WTC11 (cell line): ENCODE results near the gene CACNA2D4. TPM values are rescaled to one million over a fixed set of nuclear protein-coding genes. Genes with fewer than 3 reads are reported as not detected.

Source experiments
- ATAC-seq: fragments of 200-7000 bp; cut with Tn5 transposase; 2 replicates; pipeline ENCODE4 v1.10.0; 2021; ENCODE audit warnings: mild to moderate bottlenecking, moderate library complexity
- CTCF ChIA-PET: fragments of 300-600 bp; sonication (Branson Sonifier 250); formaldehyde crosslinking; loops from one replicate; lab custom pipeline; 2021; ENCODE audit warnings: antibody characterized with exemption; lab: Charles Lee
- POLR2A ChIA-PET: fragments of 350-600 bp; sonication (Branson Sonifier 250); formaldehyde crosslinking; loops from one replicate; lab custom pipeline; 2021; ENCODE audit warnings: antibody characterized with exemption; lab: Charles Lee
- DNase-seq: peaks from one replicate; pipeline ENCODE4 v3.0.0; 2021; ENCODE audit warnings: low spot score
- H3K27ac Mint-ChIP-seq: 2 replicates; pipeline ENCODE4 v1.8.0; 2021; ENCODE audit warnings: mixed read lengths
- H3K27me3 Mint-ChIP-seq: 2 replicates; pipeline ENCODE4 v1.8.0; 2021; ENCODE audit warnings: low read depth, mild to moderate bottlenecking, moderate library complexity, mixed read lengths
- H3K36me3 Mint-ChIP-seq: 2 replicates; pipeline ENCODE4 v1.8.0; 2021; ENCODE audit warnings: mixed read lengths
- H3K4me1 Mint-ChIP-seq: 2 replicates; pipeline ENCODE4 v1.8.0; 2022; ENCODE audit warnings: mixed read lengths
- H3K4me3 Mint-ChIP-seq: 2 replicates; pipeline ENCODE4 v1.8.0; 2021; ENCODE audit warnings: mild to moderate bottlenecking, moderate library complexity, mixed read lengths
- H3K9me3 Mint-ChIP-seq: 2 replicates; pipeline ENCODE4 v1.8.0; 2021; ENCODE audit warnings: mixed read lengths
- AR ChIP-seq: fragments of 250-450 bp; sonication (Bioruptor Pico); IDR thresholded peaks from 2 replicates; pipeline ENCODE4 v1.9.0; 2021; ENCODE audit warnings: mild to moderate bottlenecking
- ARID4B ChIP-seq: sonication (generic); formaldehyde crosslinking; IDR thresholded peaks from 2 replicates; pipeline ENCODE4 v1.8.0; 2023; ENCODE audit warnings: missing genetic modification reagents, mild to moderate bottlenecking, borderline replicate concordance
- CTCF ChIP-seq: fragments of 200-600 bp; IDR thresholded peaks from 2 replicates; pipeline ENCODE4 v1.8.0; 2022; ENCODE audit warnings: antibody characterized with exemption
- E2F4 ChIP-seq: sonication (generic); formaldehyde crosslinking; IDR thresholded peaks from 2 replicates; pipeline ENCODE4 v1.8.1; 2022; ENCODE audit warnings: low read depth, mild to moderate bottlenecking, moderate library complexity, missing genetic modification reagents, borderline replicate concordance
- ESRRA ChIP-seq: sonication (generic); formaldehyde crosslinking; IDR thresholded peaks from 2 replicates; pipeline ENCODE4 v1.8.1; 2022; ENCODE audit warnings: mild to moderate bottlenecking, missing genetic modification reagents, borderline replicate concordance
- HMGA2 ChIP-seq: fragments of 250-450 bp; sonication (Bioruptor Pico); IDR thresholded peaks from 2 replicates; pipeline ENCODE4 v1.4.0; 2021; ENCODE audit warnings: mild to moderate bottlenecking, moderate library complexity
- NFATC4 ChIP-seq: fragments of 250-450 bp; sonication (Bioruptor Pico); IDR thresholded peaks from 2 replicates; pipeline ENCODE4 v1.9.0; 2021; ENCODE audit warnings: mild to moderate bottlenecking
- NR1H2 ChIP-seq: sonication (generic); formaldehyde crosslinking; IDR thresholded peaks from 2 replicates; pipeline ENCODE4 v1.9.0; 2021; ENCODE audit warnings: mild to moderate bottlenecking, moderate library complexity, missing genetic modification reagents
- PRDM15 ChIP-seq: sonication (generic); formaldehyde crosslinking; IDR thresholded peaks from 2 replicates; pipeline ENCODE4 v1.8.0; 2022; ENCODE audit warnings: missing genetic modification reagents
- PRRX2 ChIP-seq: fragments of 250-450 bp; sonication (Bioruptor Pico); IDR thresholded peaks from 2 replicates; pipeline ENCODE4 v1.8.0; 2021; ENCODE audit warnings: mild to moderate bottlenecking
- RELA ChIP-seq: sonication (generic); formaldehyde crosslinking; IDR thresholded peaks from 2 replicates; pipeline ENCODE4 v1.8.1; 2022; ENCODE audit warnings: missing genetic modification reagents, mild to moderate bottlenecking, borderline replicate concordance
- SP1 ChIP-seq: sonication (generic); formaldehyde crosslinking; conservative IDR thresholded peaks from 2 replicates; pipeline ENCODE4 v1.8.1; 2022; ENCODE audit warnings: missing genetic modification reagents
- USF2 ChIP-seq: sonication (generic); formaldehyde crosslinking; IDR thresholded peaks from 2 replicates; pipeline ENCODE4 v1.8.1; 2023; ENCODE audit warnings: mild to moderate bottlenecking, missing genetic modification reagents, moderate library complexity
- ZBTB21 ChIP-seq: sonication (generic); formaldehyde crosslinking; IDR thresholded peaks from 2 replicates; pipeline ENCODE4 v1.8.1; 2023; ENCODE audit warnings: mild to moderate bottlenecking, missing genetic modification reagents, borderline replicate concordance
- ZNF121 ChIP-seq: sonication (generic); formaldehyde crosslinking; IDR thresholded peaks from 2 replicates; pipeline ENCODE4 v1.8.0; 2023; ENCODE audit warnings: missing genetic modification reagents
- ZNF416 ChIP-seq: fragments of 250-450 bp; sonication (Bioruptor Pico); IDR thresholded peaks from 2 replicates; pipeline ENCODE4 v1.9.0; 2021; ENCODE audit warnings: mild to moderate bottlenecking, inconsistent platforms
- ZNF671 ChIP-seq: fragments of 250-450 bp; sonication (Bioruptor Pico); IDR thresholded peaks from 2 replicates; pipeline ENCODE4 v1.8.0; 2021; ENCODE audit warnings: mild to moderate bottlenecking
- total RNA-seq: library from RNA; stranded (reverse); gene quantifications from 3 replicates; pipeline ENCODE4 v1.2.3, GENCODE V29; 2021

Gene CACNA2D4
- total RNA-seq, 1 experiment from 2014 or later = 0.04 TPM

- DNase-seq = no peak
- ChIA-PET CTCF (no interaction called here), POLR2A (no interaction called here)
- TF ChIP-seq AR (CRISPR knock-in tag) (no peak), ESRRA (no peak), CTCF (no peak), NR1H2 (CRISPR knock-in tag) (no peak), PRDM15 (CRISPR knock-in tag) (no peak), ZNF671 (CRISPR knock-in tag) (no peak), ZBTB21 (CRISPR knock-in tag) (no peak), PRRX2 (CRISPR knock-in tag) (no peak), USF2 (no peak), ZNF416 (CRISPR knock-in tag) (no peak), NFATC4 (CRISPR knock-in tag) (no peak), SP1 (CRISPR knock-in tag) (no peak), RELA (CRISPR knock-in tag) (no peak), ZNF121 (CRISPR knock-in tag) (no peak)
- Mint-ChIP-seq H3K36me3 (no peaks in the 10 kb centered on the region), H3K27ac (no peak overlapping the region), H3K4me3 (no peak overlapping the region), H3K4me1 (peaks cover 7% of the 10 kb centered on the region; the same call in 1 of the 2 replicates), H3K9me3 (peaks cover 26% of the 10 kb centered on the region), H3K27me3 (peaks cover 5% of the 10 kb centered on the region; the same call in 1 of the 2 replicates)
- ATAC-seq = no peak
Observed at GRCh38 chr12:1910468-1910867, 8.0 kb downstream of the CACNA2D4 start.

GRCh38 chr12:1908758-1909157 is 9.7 kb downstream of the CACNA2D4 start:
- H3K36me3 Mint-ChIP-seq = peaks cover 3% of the 10 kb centered on the region; the same call in 1 of the 2 replicates
- ChIA-PET CTCF (no interaction called here), POLR2A (no interaction called here)
- peaks cover 40% of the 10 kb centered on the region for H3K9me3 Mint-ChIP-seq
- TF ChIP-seq E2F4 (CRISPR knock-in tag) (no peak), ARID4B (CRISPR knock-in tag) (no peak), ZBTB21 (CRISPR knock-in tag) (no peak), AR (CRISPR knock-in tag) (no peak), HMGA2 (CRISPR knock-in tag) (no peak)
- peaks cover 5% of the 10 kb centered on the region; the same call in 1 of the 2 replicates for H3K27me3 Mint-ChIP-seq
- no peak overlapping the region for H3K27ac Mint-ChIP-seq
- H3K4me1 Mint-ChIP-seq = peaks cover 3% of the 10 kb centered on the region; the same call in 1 of the 2 replicates
- H3K4me3 Mint-ChIP-seq = no peak overlapping the region
- DNase-seq = no peak
- no peak for ATAC-seq
